ENCODE measurements around the gene GJE1.
"Not testable (repeated sequence)": the region's sequence is repeated elsewhere in the genome, so short reads cannot be mapped to it uniquely, and the experiment has no call there.

The GJE1 gene, protein sequence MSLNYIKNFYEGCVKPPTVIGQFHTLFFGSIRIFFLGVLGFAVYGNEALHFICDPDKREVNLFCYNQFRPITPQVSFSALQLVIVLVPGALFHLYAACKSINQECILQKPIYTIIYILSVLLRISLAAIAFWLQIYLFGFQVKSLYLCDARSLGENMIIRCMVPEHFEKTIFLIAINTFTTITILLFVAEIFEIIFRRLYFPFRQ

DNA sequence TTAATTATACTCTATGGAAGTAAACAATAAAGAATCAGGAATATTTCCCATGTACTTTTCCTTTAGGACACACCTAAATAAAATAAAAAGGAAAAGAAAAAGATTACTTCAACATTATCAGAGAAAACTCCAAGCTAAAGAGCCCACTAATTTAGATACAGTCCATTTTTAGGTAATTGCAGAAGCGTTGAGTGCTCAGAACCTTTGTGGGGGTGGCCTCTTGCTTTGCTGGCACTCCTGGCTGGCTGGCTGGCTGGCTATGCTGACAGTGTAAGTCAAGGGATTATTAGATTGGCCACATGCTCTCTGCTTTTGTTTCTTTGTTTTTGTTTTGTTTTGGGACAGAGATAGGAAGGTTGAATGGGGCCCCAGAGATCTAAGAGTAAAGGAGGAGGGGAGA, at the start of gene GJE1:
TSS of gene GJE1 (plus strand) at position 301 of the 400 bp plus-strand sequence. CDS start 234 bp downstream, outside the sequence.
- DNase-seq (ENCODE audit: low read depth), result no peak

- DNase-seq (ENCODE audit: low read depth), result no peak
Measured at GRCh38 chr6:142087950-142088857, 44.5 kb upstream of the GJE1 start.

- no peak for DNase-seq (ENCODE audit: low read depth)
Measured at GRCh38 chr6:142088858-142089216, 43.9 kb upstream of the GJE1 start.

DNA sequence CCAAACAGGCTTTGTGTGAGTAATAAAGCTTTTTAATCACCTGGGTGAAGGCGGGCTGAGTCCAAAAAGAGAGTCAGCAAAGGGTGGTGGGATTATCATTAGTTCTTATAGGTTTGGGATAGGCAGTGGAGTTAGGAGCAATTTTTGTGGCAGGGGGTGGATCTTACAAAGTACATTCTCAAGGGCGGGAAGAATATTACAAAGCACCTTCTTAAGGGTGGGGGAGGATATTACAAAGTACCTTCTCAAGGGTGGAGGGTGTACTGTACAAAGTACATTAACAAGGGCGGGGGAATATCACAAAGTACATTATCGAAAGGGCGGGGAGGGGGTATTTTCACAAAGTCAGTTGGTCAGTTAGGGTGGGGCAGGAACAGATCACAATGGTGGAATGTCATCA, 27.9 kb upstream of the GJE1 start:
- DNase-seq (ENCODE audit: low read depth), result not testable (repeated sequence)

DNA sequence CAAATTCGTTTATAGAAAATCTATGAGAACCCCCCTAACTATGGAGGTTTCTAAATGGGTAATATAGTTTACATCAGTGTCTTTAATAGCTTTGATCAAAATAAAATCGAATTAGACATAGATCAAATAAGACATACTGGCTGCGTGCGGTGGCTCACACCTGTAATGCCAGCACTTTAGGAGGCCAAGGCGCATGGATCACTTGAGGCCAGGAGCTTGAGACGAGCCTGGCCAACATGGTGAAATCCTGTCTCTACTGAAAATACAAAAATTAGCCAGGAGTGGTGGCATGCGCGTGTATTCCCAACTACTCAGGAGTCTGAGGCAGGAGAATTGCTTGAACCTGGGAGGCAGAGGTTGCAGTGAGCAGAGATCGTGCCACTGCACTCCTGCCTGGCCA, 21.9 kb upstream of the GJE1 start:
- not testable (repeated sequence) for DNase-seq (ENCODE audit: low read depth)

DNA sequence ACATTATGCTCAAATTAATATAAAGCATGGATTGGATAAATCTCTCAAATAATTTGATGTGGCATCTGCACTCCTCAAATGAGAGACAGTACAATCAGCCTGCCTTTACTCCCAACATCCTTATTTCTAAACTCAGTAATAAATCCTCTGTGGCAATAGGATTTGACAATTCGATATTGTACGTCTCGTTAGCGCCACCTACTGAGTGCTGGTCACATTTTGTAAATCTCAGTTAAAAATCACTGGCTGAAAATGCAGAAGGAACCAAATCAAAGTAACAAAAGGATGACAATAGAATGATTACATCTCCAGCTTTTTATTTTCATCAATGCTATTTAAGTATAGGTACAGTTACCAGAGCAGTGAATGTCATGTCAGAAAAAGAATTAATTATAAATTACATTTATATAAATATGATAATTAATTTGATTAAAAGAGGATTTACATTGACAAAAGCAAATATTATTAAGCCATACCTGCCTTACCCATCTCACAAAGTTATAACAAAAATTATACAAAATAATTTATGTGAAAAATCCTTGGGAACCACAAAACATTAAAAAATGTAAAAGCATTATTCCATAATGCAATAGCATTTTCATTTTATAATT, 20.2 kb upstream of the GJE1 start:
- DNase-seq (ENCODE audit: low read depth), result peak; percentile 47

GRCh38 chr6:142117366-142117765, 15.4 kb upstream of the GJE1 start:
- no peak for DNase-seq (ENCODE audit: low read depth)

- DNase-seq (ENCODE audit: low read depth), result no peak
Measured at GRCh38 chr6:142118328-142118727, 14.4 kb upstream of the GJE1 start.

GRCh38 chr6:142118925-142119324, 13.8 kb upstream of the GJE1 start:
- DNase-seq (ENCODE audit: low read depth), result no peak

GRCh38 chr6:142121342-142121741, 11.4 kb upstream of the GJE1 start:
- DNase-seq (ENCODE audit: low read depth), result no peak

- DNase-seq (ENCODE audit: low read depth), result no peak
Measured at GRCh38 chr6:142130814-142131213, 1.9 kb upstream of the GJE1 start.

GRCh38 chr6:142138876-142139275, 6.2 kb downstream of the GJE1 start:
- no peak for DNase-seq (ENCODE audit: low read depth)

- not testable (repeated sequence) for DNase-seq (ENCODE audit: low read depth)
Measured at GRCh38 chr6:142141531-142141930, 8.8 kb downstream of the GJE1 start.

DNA sequence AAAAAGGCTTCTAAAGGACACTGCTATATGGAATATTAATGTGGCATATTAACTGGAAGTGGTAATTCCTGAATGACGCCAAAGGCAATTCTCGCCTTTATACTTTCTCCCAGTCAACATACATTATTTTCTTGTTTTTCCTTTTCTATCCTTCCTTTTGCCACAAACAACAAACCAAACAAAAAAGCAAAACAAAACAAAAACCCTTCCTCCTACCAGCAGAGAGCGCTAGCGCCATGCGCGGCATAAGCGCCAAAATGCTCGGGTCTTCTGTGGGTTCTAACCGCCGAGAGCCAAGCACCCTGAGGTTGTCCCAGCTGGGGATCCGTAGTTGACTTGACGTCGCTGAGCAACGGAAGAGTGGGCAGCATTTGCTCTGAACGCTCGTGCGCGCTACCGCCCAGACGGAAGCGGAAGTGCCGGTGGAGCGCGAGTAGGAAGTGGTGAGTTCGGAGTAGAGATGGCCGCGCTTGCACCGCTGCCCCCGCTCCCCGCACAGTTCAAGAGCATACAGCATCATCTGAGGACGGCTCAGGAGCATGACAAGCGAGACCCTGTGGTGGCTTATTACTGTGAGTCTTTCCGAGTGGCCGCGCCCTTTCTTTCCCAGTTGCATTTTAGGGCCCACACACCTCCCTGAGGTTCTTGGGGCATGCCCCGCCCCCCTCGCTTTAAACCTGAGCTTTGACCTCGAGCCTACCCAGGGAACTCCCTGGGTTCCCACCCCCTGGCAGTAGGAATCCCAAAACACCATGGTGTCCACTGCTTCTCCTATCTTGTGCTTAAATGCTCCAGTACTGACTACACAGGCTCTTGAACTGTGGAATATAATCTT, 14.3 kb downstream of the GJE1 start, which contains the start of the genes NMBR and VTA1:
TSS of gene NMBR (minus strand) at position 295 of the 835 bp plus-strand sequence. CDS start 58,464 bp downstream, outside the sequence.
TSS of gene VTA1 (plus strand) at position 436 of the 835 bp plus-strand sequence. CDS start at position 461, 25 bp downstream.
- DNase-seq (ENCODE audit: low read depth), result peak; percentile 85

DNA sequence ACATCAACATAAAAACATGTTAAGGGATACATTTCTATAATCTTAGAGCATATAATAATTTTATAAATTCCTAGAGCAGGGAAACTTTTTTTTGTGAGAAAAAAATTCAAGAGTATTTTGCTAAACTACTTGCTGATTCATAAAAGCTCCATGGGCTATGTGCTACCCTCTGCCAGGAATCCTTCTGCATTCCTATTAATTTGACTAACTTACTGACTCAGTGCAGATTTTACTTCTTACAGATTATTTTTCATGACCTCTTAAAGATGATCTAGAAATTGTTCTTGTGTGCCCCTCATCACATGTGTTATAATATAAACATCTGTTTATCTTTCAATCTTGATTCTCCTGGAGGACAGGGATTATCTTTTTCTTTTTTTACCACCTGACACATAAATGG, 20.0 kb downstream of the GJE1 start:
- no peak for DNase-seq (ENCODE audit: low read depth)

- no peak for DNase-seq (ENCODE audit: low read depth)
Measured at GRCh38 chr6:142153196-142153595, 20.5 kb downstream of the GJE1 start.

DNA sequence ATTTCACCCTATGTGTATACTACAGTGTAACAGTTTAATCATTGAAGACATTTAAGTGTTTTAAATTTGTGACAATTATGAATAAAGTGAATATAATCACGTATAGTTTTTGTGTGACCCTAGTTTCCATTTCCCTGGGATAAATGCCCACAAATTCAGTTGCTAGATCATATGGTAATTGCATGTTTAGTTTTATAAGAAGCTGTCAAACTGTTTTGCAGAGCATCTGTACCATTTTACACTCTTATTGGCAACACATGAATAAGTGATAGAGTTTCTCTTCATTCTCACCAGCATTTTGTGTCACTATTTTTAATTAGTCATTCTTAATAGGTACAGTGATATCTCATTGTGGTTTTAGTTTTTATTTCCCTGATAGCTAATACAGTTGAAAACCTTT, 21.6 kb downstream of the GJE1 start:
- no peak for DNase-seq (ENCODE audit: low read depth)

DNA sequence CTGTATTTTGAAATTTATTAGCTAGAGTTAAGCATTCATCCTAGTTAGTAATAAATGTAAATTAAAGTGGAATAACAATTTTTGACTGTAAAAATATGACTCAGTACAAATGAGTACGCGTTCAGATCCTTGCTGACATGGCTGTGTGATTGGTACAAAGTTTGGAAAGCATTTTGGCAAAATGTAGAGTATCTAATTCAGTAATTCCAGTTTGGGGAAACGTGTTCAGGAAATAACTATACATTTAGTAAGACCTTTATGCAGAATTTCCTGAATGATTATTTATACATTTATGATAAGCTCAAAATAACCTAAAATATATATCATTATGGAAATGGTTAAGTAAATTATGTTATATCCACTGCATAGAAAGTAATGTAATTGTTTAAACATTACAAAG, 22.4 kb downstream of the GJE1 start:
- no peak for DNase-seq (ENCODE audit: low read depth)

DNA sequence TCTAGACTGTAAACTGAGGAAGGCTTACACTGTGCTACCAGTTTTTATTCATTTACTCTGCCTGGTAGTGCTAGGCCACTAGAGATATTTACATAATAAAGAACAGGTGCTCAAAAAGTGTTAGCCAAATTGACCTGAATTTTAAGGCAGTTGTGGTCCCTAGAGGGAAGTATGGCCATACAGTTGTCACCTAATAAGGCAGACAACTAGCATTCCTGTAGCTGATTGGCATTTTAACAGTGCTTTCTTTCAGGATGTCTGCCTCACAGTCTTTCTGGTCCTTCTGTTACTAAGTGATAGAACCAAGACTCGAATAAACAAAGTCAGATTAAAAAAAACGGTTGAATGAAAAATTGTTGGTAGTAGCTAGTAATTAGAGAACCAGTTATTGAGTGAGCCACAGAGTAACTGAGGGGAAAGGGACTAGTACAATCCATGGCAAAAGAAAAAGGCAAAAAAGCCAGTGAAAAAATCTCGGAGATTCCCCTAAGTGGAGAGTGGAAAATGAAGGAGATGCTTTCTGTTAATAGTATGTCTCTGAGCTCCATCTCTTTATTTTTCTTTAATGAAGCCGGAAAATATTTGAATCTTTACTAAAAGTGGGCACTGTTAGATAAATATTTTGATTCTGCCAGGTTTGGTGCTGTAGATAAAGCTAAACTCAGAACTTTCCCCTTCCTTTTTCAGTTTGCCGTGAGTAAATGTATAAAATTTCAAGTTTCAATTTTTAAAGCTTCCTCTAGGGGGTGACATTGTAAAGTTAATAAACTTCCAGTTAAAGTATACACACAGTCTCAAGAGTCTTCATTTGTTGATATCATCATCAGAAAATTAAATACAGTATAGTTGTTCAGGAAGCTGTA, 23.4 kb downstream of the GJE1 start:
- no peak for DNase-seq (ENCODE audit: low read depth)

- not testable (repeated sequence) for DNase-seq (ENCODE audit: low read depth)
Measured at GRCh38 chr6:142156758-142157068, 24.0 kb downstream of the GJE1 start.

GRCh38 chr6:142162780-142163179, 30.1 kb downstream of the GJE1 start:
- no peak for DNase-seq (ENCODE audit: low read depth)

Measured in stimulated activated CD8-positive, alpha-beta memory T cell treated with anti-CD3 and anti-CD28 coated beads, Interleukin-15, amount 100 ng/mL, for 24 hours (primary cell).